Panc1 (cell line): Measurements from ENCODE around the gene TRIM60. TPM values are rescaled to one million over a fixed set of nuclear protein-coding genes. Genes with fewer than 3 reads are reported as not detected.

ENCODE experiments used
- ATAC-seq: fragments of 200-7000 bp; cut with Tn5 transposase; 2 replicates; pipeline ENCODE4 v1.9.1; 2020; ENCODE audit warnings: mild to moderate bottlenecking, moderate library complexity
- BruUV-seq: library from RNA; stranded (reverse); fragments of 400-500 nt; replicated peaks from 2 replicates; lab custom pipeline; 2021; lab: Mats Ljungman, UMichigan
- CTCF ChIA-PET: fragments of 300-600 bp; sonication (Branson Sonifier 250); formaldehyde crosslinking; loops from one replicate; lab custom pipeline; 2022; ENCODE audit warnings: antibody characterized with exemption; lab: Charles Lee
- POLR2A ChIA-PET: fragments of 300-600 bp; sonication (Branson Sonifier 250); formaldehyde crosslinking; loops from one replicate; lab custom pipeline; 2022; ENCODE audit warnings: antibody characterized with exemption; lab: Charles Lee
- DNase-seq: peaks from one replicate; pipeline ENCODE4 v3.0.0-alpha.2; 2010; ENCODE audit warnings: low read depth, low spot score
- H3K27ac ChIP-seq: 2 replicates; pipeline ENCODE4 v1.5.1; 2011; ENCODE audit warnings: mild to moderate bottlenecking, low read length, inconsistent platforms
- H3K27me3 ChIP-seq: fragments of 200-500 bp; sonication (Bioruptor generic); 2 replicates; pipeline ENCODE4 v1.6.0; 2014; ENCODE audit warnings: low read length, inconsistent platforms; ENCODE audit not compliant: control insufficient read depth, insufficient read depth
- H3K36me3 ChIP-seq: fragments of 200-500 bp; sonication (Bioruptor generic); 2 replicates; pipeline ENCODE4 v1.5.1; 2014; ENCODE audit warnings: inconsistent platforms, mild to moderate bottlenecking, low read length, moderate library complexity; ENCODE audit not compliant: control insufficient read depth, insufficient read depth
- H3K4me1 ChIP-seq: 2 replicates; pipeline ENCODE4 v1.5.1; 2011; ENCODE audit warnings: inconsistent platforms, mild to moderate bottlenecking, low read length, moderate library complexity; ENCODE audit not compliant: control insufficient read depth, insufficient read depth
- H3K4me3 ChIP-seq, 2 experiments: 2 replicates each; pipeline ENCODE4 v1.5.1; 2011 to 2012; ENCODE audit warnings: low read depth in 2 of 2, low read length in 2 of 2, mild to moderate bottlenecking in 2 of 2, inconsistent platforms in 1 of 2, moderate library complexity in 1 of 2
- H3K9me3 ChIP-seq: fragments of 200-500 bp; sonication (Bioruptor generic); 2 replicates; pipeline ENCODE4 v1.5.1; 2014; ENCODE audit warnings: low read depth, mild to moderate bottlenecking, inconsistent platforms, low read length, moderate library complexity; ENCODE audit not compliant: control insufficient read depth, insufficient read depth
- POLR2AphosphoS5 ChIP-seq: IDR thresholded peaks from 2 replicates; pipeline ENCODE4 v1.6.1; 2012; ENCODE audit warnings: mild to moderate bottlenecking, low read depth, low read length, moderate library complexity
- SIN3A ChIP-seq: IDR thresholded peaks from 2 replicates; pipeline ENCODE4 v1.6.1; 2012; ENCODE audit warnings: low read depth, mild to moderate bottlenecking, low read length, moderate library complexity, borderline replicate concordance; ENCODE audit not compliant: insufficient read depth
- TCF7L2 ChIP-seq: IDR thresholded peaks from 2 replicates; pipeline ENCODE4 v1.6.1; 2011; ENCODE audit warnings: mild to moderate bottlenecking, low read depth, low read length, inconsistent platforms
- in situ Hi-C: cut with HindIII; loops from 2 replicates; pipeline ENCODE4 v1.10.0; 2016; ENCODE audit warnings: low sequenced_read_pairs, low pct_unique_long_range_greater_than_20kb
- intact Hi-C: fragments of 100-400 bp; cut with micrococcal nuclease; formaldehyde crosslinking; loops from one replicate; pipeline ENCODE4 v1.10.0; 2022; ENCODE audit not compliant: unreplicated experiment
- total RNA-seq: library from RNA; stranded (reverse); gene quantifications from one replicate; pipeline ENCODE4 v1.2.1, GENCODE V29; 2021; ENCODE audit not compliant: unreplicated experiment
- TF ChIP-seq, protein P1 (sequence below): fragments of 450-650 bp; IDR thresholded peaks from 2 replicates; pipeline ENCODE4 v1.5.1; 2017; ENCODE audit warnings: mild to moderate bottlenecking
- TF ChIP-seq, protein P2 (sequence below), 2 experiments: IDR thresholded peaks; 2 replicates each; pipeline ENCODE4 v1.6.1; 2011 to 2012; ENCODE audit warnings: low read depth in 2 of 2, control low read depth in 1 of 2, low read length in 1 of 2, mild to moderate bottlenecking in 1 of 2, moderate library complexity in 1 of 2; ENCODE audit not compliant: insufficient read depth in 1 of 2

TRIM60 gene
- total RNA-seq, 1 experiment from 2014 or later: not detected

GRCh38 chr4:165052627-165053026 lies 20.8 kb downstream of the TRIM60 start:
- ChIA-PET CTCF (no interaction called here), POLR2A (no interaction called here)
- Histone ChIP-seq H3K9me3 (no peaks in the 10 kb centered on the region), H3K27ac (no peak overlapping the region), H3K36me3 (no peaks in the 10 kb centered on the region), H3K4me3 (no peak overlapping the region), H3K27me3 (no peaks in the 10 kb centered on the region), H3K4me1 (no peaks in the 10 kb centered on the region)
- BruUV-seq: no TSS peak
- TF ChIP-seq, protein P1, sequence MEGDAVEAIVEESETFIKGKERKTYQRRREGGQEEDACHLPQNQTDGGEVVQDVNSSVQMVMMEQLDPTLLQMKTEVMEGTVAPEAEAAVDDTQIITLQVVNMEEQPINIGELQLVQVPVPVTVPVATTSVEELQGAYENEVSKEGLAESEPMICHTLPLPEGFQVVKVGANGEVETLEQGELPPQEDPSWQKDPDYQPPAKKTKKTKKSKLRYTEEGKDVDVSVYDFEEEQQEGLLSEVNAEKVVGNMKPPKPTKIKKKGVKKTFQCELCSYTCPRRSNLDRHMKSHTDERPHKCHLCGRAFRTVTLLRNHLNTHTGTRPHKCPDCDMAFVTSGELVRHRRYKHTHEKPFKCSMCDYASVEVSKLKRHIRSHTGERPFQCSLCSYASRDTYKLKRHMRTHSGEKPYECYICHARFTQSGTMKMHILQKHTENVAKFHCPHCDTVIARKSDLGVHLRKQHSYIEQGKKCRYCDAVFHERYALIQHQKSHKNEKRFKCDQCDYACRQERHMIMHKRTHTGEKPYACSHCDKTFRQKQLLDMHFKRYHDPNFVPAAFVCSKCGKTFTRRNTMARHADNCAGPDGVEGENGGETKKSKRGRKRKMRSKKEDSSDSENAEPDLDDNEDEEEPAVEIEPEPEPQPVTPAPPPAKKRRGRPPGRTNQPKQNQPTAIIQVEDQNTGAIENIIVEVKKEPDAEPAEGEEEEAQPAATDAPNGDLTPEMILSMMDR: no peak
- TF ChIP-seq, protein P2, sequence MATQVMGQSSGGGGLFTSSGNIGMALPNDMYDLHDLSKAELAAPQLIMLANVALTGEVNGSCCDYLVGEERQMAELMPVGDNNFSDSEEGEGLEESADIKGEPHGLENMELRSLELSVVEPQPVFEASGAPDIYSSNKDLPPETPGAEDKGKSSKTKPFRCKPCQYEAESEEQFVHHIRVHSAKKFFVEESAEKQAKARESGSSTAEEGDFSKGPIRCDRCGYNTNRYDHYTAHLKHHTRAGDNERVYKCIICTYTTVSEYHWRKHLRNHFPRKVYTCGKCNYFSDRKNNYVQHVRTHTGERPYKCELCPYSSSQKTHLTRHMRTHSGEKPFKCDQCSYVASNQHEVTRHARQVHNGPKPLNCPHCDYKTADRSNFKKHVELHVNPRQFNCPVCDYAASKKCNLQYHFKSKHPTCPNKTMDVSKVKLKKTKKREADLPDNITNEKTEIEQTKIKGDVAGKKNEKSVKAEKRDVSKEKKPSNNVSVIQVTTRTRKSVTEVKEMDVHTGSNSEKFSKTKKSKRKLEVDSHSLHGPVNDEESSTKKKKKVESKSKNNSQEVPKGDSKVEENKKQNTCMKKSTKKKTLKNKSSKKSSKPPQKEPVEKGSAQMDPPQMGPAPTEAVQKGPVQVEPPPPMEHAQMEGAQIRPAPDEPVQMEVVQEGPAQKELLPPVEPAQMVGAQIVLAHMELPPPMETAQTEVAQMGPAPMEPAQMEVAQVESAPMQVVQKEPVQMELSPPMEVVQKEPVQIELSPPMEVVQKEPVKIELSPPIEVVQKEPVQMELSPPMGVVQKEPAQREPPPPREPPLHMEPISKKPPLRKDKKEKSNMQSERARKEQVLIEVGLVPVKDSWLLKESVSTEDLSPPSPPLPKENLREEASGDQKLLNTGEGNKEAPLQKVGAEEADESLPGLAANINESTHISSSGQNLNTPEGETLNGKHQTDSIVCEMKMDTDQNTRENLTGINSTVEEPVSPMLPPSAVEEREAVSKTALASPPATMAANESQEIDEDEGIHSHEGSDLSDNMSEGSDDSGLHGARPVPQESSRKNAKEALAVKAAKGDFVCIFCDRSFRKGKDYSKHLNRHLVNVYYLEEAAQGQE (IDR thresholded peaks at IDR 0.05; ENCODE audit: insufficient read depth in 1 of 2, low read depth in 2 of 2, low read length in 1 of 2): no peak
- TF ChIP-seq POLR2AphosphoS5: no peak
- no peak for TF ChIP-seq TCF7L2
- TF ChIP-seq SIN3A: no peak
- ATAC-seq (no peak), DNase-seq (no peak)
- intact Hi-C loops (no loop called here), in situ Hi-C loops (no loop called here)

- TF ChIP-seq POLR2AphosphoS5 (no peak), SIN3A (no peak), TCF7L2 (no peak)
- TF ChIP-seq, protein P1: no peak
- TF ChIP-seq, protein P2 (IDR thresholded peaks at IDR 0.05; ENCODE audit: insufficient read depth in 1 of 2, low read depth in 2 of 2, low read length in 1 of 2): no peak
- CTCF ChIA-PET: no interaction called here
- in situ Hi-C loops (no loop called here), intact Hi-C loops (no loop called here)
- ATAC-seq (no peak), DNase-seq (no peak)
- Histone ChIP-seq H3K27me3 (no peaks in the 10 kb centered on the region), H3K36me3 (no peaks in the 10 kb centered on the region), H3K4me3 (no peak within 1 kb of the TSS), H3K9me3 (no peaks in the 10 kb centered on the region), H3K27ac (no peak within 1 kb of the TSS), H3K4me1 (no peaks in the 10 kb centered on the region)
- POLR2A ChIA-PET: no interaction called here
- BruUV-seq: no TSS peak
Measured at GRCh38 chr4:165053645-165054044, 21.8 kb downstream of the TRIM60 start, which contains the start of gene TRIM75. TSS of gene TRIM75 (plus strand) at chr4:165053866. CDS start at chr4:165059148, 5,282 bp downstream.
